Measurements from ENCODE around the gene URM1.

- no peak for TF ChIP-seq CTCF (conservative IDR thresholded peaks at IDR 0.05 in 1 of 2, IDR thresholded peaks at IDR 0.05 in 1 of 2; ENCODE audit: low read depth in 1 of 2, low read length in 2 of 2)
- TF ChIP-seq EZH2 (IDR thresholded peaks at IDR 0.05; ENCODE audit: low read length, missing control alignments): no peak
Measured at GRCh38 chr9:128434340-128434739, 63.2 kb downstream of the URM1 start.

All from fibroblast of lung (primary cell).